ENCODE data around the gene KCNC1. TPM values are rescaled to one million over a fixed set of nuclear protein-coding genes. Genes with fewer than 3 reads are reported as not detected.

Gene KCNC1
- under 1 TPM; 0.19 to 0.37 TPM for total RNA-seq

DNA sequence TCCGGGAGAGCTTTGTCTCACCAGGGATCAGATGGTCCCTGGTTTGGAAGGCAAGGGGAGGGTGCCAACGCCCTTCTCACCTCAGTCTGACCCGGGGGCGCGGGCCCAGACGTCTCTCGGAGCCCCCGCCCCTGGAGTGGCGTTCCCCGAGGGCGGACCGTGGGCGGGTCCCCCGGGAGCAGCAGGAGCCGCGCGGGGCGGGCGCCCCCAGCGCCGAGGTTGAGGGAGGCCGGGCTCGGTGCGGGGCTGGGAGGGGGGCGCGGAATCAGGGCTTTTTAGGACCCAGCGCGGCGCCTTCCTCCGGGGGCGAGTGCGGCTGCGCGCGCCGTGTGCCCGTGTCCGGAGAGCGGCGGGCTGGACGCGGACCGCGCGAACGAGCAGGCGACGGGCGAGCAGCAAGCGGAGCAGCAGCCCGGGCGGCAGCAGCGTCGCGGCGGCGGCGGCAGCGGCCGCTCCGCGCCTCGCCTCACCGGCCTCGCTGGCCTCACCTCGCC lies at the start of gene KCNC1:
Gene KCNC1, plus strand, starts transcription at position 364 of the 494 bp plus-strand sequence. CDS start 1,222 bp downstream, outside the sequence.
- H3K27me3 ChIP-seq, result peaks cover 16% of the 10 kb centered on the region

DNA sequence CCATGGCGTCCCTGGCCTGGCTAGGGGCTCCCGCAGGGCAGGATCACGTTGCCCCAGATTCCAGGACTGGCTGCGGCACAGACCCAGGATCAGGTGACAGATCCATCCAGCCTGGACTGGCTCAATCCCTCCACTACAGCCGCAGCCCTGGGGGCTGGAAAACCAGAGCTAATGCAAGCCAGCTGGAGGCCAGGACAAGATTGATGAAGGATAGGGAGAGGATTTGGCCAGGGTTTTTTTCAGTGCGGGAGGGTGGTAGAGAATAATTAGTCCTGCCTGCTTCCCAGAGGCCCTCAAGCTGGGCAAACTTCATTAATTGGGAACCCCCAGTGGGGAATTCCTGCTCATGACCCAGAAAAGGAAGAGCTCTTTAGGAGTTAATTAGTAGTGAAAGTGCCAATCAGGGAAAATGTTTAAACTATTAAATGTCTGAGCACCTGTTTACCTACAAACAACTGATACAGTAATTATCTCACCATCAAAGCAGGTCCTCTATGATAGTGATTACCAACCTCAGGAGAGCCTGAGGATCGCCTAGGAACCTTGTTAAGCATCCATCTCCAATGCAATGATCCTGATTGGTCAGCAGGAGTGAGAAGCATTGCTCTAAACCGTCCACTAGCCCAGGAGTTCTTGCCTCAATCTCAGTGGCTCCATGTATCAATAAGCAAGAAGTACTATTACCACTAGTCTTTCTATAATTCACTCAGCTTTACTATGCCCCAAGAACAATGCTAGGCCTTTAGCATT lies 48.2 kb upstream of the KCNC1 start:
- no peak overlapping the region for H3K27ac ChIP-seq
- DNase-seq, result no peak
- H3K4me3 ChIP-seq, result no peak overlapping the region
- H3K27me3 ChIP-seq, result no peaks in the 10 kb centered on the region
- no peaks in the 10 kb centered on the region for H3K36me3 ChIP-seq
- intact Hi-C loops (cut with DNase I), result no loop called here
- no peak overlapping the region for H3K9ac ChIP-seq (ENCODE audit: low read depth in 2 of 2, low read length in 2 of 2)
- TF ChIP-seq, protein P1, sequence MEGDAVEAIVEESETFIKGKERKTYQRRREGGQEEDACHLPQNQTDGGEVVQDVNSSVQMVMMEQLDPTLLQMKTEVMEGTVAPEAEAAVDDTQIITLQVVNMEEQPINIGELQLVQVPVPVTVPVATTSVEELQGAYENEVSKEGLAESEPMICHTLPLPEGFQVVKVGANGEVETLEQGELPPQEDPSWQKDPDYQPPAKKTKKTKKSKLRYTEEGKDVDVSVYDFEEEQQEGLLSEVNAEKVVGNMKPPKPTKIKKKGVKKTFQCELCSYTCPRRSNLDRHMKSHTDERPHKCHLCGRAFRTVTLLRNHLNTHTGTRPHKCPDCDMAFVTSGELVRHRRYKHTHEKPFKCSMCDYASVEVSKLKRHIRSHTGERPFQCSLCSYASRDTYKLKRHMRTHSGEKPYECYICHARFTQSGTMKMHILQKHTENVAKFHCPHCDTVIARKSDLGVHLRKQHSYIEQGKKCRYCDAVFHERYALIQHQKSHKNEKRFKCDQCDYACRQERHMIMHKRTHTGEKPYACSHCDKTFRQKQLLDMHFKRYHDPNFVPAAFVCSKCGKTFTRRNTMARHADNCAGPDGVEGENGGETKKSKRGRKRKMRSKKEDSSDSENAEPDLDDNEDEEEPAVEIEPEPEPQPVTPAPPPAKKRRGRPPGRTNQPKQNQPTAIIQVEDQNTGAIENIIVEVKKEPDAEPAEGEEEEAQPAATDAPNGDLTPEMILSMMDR (IDR thresholded peaks at IDR 0.05), result no peak
- H3K4me1 ChIP-seq, result no peaks in the 10 kb centered on the region
- H3K9me3 ChIP-seq, result no peaks in the 10 kb centered on the region

More for the DNA sequence above, at the start of gene KCNC1:
- H3K4me1 ChIP-seq, result no peaks in the 10 kb centered on the region
- H3K27ac ChIP-seq, result no peak within 1 kb of the TSS
- intact Hi-C loops (cut with DNase I), result loop anchor here (10.0 kb wide), 1 partner anchor 140 kb away; no protein-coding TSS in a partner anchor
- H3K9ac ChIP-seq (ENCODE audit: low read depth in 2 of 2, low read length in 2 of 2), result no peak within 1 kb of the TSS
- H3K9me3 ChIP-seq, result no peaks in the 10 kb centered on the region
- TF ChIP-seq, protein P1 (IDR thresholded peaks at IDR 0.05), result no peak
- DNase-seq, result no peak
- H3K4me3 ChIP-seq, result peak within 1 kb of the TSS; percentile 15
- no peaks in the 10 kb centered on the region for H3K36me3 ChIP-seq

DNA sequence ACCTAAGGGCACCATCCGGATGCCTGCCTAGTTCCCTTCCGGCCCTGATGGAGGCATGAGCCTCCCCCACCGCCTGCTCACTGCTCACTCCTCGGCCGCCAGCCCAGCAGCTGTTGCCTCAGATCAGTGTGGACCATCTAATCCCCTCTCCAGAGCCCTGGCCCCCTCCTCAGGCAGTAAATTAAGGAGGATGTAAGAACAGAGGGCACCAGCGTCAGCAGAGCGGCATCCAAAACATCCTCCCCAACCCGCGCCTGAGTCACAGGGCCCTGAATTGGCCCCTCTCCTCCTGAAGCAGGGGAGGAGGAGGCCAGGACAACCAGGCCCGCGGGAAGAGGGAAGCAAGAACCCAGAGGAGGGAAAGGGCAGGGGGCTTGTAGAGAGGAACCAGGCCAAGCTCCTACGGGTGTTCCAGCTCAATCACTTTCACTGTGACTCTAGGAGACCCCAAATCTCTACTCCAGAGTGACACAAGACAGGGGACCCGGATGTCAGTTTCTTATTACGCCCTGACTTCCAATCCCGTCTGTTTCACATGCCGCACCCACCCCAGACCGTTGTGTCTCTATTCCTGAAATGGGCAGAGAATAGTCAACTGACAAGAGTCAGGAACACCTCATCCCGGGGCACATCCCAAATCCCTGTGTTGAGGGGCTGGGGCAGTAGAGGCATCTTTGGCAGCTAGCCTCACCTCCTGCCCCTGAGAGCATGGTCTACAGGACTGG lies 46.5 kb upstream of the KCNC1 start:
- no peak for DNase-seq
- no peak overlapping the region for H3K4me3 ChIP-seq
- no peak overlapping the region for H3K9ac ChIP-seq (ENCODE audit: low read depth in 2 of 2, low read length in 2 of 2)
- no peaks in the 10 kb centered on the region for H3K4me1 ChIP-seq
- intact Hi-C loops (cut with DNase I), result no loop called here
- TF ChIP-seq, protein P1 (IDR thresholded peaks at IDR 0.05), result no peak
- no peaks in the 10 kb centered on the region for H3K9me3 ChIP-seq
- no peaks in the 10 kb centered on the region for H3K27me3 ChIP-seq
- no peak overlapping the region for H3K27ac ChIP-seq
- no peaks in the 10 kb centered on the region for H3K36me3 ChIP-seq

DNA sequence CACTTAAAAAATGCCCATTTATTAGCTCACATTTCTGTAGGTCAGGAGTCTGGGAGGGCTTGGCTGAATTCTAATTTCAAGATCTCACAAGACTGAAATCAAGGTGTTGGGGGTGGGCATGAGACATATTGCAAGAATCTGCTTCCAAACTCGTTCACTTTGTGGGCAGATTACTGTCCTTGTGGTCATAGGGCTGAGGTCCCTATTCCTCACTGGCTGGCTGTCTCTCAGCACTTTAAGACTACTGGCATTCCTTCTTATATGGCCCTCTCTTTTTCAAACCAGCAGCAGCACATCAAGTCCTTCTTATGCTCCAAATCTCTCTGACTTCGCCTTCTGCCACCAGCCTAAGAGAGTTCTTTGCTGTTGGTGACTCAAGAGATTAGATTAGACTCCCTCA lies 43.0 kb upstream of the KCNC1 start:
- Histone ChIP-seq H3K9me3 (no peaks in the 10 kb centered on the region), H3K9ac (ENCODE audit: low read depth in 2 of 2, low read length in 2 of 2) (no peak overlapping the region), H3K4me3 (no peak overlapping the region), H3K36me3 (no peaks in the 10 kb centered on the region), H3K4me1 (no peaks in the 10 kb centered on the region), H3K27ac (no peak overlapping the region), H3K27me3 (peaks cover 20% of the 10 kb centered on the region)
- DNase-seq, result no peak
- TF ChIP-seq, protein P1 (IDR thresholded peaks at IDR 0.05), result no peak
- intact Hi-C loops (cut with DNase I), result no loop called here

DNA sequence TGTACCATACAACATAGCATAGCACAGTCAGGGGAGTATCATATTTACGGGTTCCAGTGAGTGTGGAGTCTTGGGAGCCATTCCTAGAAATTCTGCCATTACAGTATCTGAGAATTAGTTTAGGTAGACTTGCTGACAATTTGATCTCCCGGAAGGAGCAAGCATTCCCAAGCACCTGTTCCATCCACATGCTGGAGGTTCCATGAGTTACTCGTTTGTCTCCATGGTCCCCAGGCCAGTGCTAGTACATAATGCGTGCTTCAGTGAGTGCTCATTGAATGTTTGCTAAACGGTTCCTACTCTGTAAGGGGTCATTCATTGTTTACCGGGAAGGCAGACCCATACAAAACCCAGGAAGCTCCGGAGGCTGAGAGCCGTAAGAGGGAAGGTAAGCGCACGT lies 42.6 kb upstream of the KCNC1 start:
- intact Hi-C loops (cut with DNase I), result no loop called here
- Histone ChIP-seq H3K9me3 (no peaks in the 10 kb centered on the region), H3K4me1 (no peaks in the 10 kb centered on the region), H3K4me3 (no peak overlapping the region), H3K9ac (ENCODE audit: low read depth in 2 of 2, low read length in 2 of 2) (no peak overlapping the region), H3K36me3 (no peaks in the 10 kb centered on the region), H3K27ac (no peak overlapping the region), H3K27me3 (peaks cover 20% of the 10 kb centered on the region)
- TF ChIP-seq, protein P1 (IDR thresholded peaks at IDR 0.05), result no peak
- no peak for DNase-seq
